Right hindlimb (tissue), 1 donor: ENCODE measurements around the gene RAC3.

Source experiments
- DNase-seq: peaks from one replicate; pipeline ENCODE4 v3.0.0-alpha.2; 2018

Gene RAC3

DNA sequence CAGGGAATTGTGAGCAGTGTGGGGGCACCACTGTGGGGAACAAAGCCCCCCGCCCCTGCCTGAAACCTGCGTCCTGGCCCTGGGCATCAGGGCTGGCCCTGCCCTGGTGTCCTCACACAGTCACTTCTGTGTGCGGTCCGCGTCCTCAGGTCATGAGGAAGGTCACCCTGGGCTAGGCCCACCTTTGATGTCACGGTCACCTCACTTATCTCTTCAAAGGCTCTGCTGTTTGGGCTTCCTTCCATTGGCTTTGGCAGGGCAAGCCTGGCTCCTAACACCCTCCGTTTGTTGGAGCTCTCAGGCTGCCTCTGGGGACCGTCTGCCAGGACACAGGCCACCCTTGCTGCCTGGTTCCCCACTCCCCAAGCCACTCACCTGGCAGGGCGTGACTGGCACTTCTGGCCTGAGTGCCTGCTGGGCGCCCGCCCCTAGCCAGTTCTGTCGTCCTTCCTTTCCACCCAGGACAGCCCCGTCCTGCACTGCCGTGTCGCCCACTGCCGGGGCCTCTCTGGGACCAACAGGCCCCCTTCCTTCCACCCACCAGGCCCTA is 17.6 kb upstream of the RAC3 start:
- no peak for DNase-seq

DNA sequence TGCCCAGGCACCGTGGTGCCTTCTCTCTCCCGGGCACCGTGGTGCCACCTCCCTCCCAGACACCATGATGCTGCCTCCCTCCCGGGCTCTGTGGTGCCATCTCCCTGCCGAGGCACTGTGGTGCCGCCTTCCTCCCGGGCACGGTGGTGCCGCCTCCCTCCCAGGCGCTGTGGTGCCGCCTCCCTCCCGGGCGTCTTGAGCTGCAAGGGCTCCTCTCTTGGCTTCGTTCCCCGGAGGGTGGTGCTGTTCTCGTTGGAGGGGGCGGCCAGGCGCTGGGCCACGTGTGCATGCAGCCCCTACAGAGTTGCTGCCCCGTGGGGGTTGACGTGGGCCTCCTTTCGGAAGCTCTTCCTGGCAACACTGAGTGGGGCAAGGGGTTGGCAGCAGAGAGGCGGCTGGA is 17.0 kb upstream of the RAC3 start:
- DNase-seq: no peak

DNA sequence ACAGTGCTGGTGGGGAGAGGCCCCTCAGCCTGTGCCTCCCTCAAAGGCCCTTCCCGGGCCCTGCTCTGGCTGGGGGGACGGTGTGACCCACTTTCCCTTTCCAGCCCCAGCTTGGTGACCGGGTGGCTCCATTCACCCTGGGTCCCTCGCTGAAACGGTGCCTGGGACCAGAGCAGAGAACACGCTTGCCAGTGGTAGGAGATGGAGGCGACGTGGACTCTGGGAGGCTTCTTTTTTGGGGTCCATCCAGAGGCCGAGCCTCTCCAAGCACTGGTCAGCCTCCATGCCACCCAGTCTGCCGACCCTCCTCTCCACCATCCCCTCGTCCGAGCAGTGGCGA is 16.5 kb upstream of the RAC3 start:
- DNase-seq: no peak

DNA sequence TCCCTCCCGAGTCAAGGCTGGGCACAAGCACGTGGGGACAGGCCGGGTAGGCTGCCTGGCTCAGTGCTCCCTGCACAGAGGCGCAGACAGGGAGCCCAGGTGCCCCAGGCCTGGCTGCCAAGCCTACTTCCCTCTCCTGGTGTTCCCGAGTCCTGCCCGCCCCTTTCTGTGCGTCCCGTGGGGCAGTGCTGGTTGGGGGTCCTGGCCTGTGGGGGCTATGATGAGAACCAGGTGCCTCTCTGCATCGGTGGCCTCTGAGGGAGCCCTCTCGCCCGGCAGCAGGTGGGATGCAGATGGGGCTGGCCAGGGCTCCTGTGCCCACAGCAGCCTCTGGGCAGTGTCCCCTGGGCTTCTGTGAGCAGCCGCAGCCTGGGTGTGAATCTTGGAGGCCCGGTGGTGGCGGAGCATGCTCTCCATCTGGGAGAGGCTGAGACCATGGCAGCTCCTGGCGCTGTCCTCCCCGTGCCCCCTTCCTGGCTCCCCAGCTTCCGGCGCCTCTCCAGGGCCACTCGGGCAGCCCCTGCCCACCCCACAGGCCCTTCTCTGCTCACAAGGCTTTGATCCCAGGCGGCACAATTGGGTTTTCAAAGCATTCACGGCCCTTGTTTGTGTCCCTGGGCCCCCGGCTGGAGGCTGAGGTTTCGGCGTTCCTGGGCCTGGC is 16.0 kb upstream of the RAC3 start:
- DNase-seq: no peak

DNA sequence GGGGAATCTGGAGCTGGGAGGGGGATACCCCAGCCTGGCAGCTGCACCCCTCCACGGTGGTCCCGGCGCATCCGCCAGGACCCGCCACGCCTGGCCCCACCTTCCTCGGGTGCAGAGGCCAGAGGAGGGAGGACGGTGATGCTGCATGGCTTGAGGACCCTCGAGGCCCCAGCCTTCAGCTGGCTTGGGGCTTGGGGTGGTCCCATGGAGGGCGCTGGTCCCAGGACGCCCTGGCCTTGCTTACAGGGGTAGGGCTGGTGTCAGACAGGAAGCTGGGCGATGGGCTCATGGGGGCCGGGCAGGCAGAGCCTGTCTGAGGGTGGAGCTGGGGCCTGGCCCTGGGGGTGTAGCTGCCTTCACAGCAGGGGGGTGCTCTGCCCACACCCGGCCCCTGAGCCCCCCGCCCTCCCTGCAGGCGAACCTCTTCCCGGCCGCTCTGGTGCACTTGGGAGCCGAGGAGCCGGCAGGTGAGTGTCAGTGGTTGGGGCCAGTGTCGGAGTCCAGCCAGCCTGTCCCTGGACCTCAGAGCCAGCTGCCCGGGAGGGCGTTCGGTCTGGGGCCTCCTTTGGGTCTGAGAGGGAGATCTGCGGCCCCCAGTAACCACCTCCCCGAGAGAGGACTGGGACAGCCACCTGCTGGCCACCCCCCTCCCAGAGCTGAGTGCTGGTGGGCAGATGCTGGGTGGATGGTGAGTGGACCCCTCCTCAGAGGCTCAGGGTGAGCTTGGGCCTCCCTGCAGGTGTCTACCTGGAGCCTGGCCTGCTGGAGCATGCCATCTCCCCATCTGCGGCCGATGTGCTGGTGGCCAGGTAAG is 15.2 kb upstream of the RAC3 start:
- DNase-seq: no peak

DNA sequence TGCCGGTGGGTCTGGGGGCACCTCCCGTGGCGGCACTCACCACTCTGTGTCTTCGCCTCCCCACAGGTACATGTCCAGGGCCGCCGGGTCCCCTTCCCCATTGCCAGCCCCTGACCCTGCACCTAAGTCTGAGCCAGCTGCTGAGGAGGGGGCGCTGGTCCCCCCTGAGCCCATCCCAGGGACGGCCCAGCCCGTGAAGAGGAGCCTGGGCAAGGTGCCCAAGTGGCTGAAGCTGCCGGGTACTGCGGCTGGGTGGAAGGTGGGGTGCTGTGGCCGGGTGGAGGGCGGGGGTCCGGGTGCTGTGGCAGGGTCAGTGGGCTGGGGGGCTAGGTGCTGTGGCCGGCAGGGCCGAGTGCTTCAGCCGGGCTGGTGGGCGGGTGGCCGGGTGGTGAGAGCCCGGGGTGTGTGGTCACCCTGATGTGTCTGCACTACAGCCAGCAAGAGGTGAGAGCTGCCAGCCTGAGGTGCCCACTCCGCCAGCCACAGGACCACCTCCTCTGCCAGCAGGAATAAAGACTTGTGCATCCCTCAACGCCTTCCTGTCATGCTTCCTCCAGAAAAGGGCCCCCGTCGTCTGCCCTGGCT is 14.5 kb upstream of the RAC3 start:
- DNase-seq: no peak

DNA sequence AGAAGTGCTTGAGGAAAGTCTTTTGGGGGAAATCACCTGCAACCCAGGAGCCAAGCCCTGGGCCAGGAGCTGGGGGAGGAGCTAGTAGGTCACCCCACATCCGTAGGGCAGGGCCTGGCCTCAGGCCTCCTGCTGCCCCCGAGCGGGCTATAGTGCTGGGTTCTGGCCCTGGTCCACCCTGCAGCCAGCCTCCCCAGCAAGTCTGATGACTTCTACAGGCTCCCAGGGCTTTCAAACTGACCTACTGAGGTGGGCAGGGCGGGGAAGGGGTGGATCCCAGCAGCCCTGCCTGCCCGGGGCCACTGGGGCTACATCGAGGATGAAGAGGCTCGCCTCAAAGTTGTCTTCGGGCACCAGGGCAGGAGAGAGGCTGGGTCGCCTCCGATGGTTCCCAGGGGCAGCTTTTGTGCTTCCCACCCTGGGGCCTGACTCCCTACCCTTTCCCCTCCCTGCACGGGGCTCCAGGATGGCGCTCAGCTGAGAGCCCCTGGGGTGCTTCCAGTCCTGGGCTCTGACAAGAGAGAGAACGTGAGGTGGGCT is 13.8 kb upstream of the RAC3 start:
- DNase-seq: no peak

DNA sequence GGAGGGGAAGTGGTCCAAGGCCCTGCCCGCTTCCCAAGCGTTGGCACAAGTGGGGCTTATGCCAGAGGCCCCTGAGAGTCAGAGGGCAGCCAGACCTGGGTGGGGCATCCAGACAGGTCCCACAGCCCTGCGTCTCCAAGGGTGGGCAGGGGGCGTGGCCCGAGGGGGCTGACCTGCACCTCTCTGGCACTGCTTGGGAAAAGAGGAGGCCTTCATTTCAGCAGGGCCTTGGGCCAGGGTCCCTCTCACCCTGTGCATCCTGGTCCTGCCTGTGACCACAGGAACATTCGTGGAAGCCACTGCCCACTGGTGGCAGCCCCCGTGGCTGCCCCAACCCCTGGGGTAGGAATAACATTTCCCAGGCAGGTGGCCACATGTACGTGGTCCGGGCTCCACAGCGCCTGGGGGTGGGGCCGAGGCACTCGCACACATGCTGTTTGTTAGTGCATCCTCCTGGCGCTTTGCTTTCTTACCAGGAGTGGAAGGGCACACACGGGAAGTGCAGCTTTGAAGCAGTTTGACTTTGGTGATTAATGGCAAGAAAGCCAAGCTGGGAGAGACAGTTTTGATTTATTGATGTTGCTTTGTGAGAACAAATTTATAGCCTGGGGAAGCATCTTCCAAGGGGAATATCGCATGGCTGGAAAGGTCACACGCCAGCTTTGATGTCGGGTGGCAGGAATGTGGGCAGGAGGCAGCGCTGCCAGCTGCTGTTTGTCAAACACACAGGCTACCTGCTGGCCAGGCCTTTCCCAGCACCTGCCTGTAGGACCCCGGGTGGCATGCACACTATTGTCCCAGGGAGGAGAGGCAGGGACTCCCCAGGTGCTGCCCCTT is 13.1 kb upstream of the RAC3 start:
- DNase-seq: no peak

DNA sequence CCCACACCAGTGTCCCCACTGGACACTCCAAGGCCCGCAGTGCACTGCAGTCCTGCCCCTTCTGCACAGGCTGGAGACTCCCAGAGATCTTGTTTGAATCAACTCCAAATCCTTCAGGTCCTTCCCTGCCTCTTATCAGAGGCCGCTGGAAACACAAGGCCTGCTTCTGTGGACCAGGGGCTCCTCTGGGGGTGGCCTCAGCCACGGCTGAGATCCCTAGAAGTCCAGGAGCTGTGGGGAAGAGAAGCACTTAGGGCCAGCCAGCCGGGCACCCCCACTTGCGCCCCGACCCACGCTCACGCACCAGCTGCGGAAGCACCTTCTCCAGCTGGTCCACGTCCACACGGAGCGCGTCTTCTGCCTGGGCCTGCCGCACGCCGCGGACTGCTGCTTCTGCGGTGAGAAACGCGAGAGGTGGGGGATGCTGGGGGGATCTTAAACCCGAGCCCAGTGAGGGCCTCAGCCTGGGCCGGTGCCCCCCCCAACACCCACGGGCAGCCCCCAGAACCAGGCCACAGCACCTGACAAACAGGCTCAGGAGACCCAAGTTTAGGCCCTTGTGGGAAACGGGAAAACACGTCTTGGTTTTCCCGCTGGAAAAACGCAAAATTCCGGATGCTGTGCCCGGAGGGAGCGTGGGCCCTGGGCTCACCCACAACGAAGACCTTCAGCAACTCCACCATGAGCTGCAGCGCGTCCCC is 12.3 kb upstream of the RAC3 start:
- DNase-seq: no peak

DNA sequence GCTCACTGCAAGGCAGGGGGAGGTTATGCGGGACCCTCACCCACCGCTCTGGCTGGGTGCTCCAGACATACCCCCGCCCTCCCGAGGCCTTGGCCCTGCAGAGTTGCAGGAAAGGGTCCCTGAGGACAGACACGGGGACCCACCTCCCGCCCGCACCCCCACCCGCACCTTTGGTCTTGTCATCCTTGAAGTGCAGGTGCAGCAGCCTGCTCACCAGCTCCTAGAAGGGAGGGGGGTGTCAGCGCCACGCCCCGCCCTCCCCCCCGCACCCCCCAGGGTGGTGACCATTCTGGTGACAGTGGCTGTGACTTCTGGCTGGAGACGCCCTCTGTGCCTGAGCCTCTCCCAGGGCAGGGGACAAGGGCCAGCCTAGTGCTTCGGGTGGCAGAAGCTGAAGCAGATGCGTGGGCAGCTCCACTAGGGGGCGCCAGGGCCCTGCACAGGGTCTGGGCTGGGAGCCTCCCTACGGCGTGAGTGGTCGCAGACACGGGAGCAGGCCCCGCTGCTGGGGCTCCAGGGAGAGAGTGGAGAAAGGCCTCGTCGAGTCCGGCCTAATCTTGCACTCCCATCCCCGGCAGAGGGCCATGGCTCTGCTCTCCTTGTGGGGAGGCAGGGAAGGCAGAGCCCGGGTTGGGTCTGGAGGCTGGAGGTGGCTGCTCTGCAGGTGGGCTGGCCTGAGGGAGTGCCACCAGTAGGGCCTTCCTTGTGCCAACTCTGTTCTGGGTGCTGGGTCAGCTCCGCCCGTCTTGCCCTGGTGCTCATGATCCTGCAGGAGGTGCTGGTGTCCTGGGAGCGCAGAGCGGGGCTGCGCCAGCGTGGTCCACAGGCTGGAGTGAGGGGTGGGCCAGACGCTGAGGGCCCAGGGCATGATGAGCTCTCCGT is 11.5 kb upstream of the RAC3 start:
- DNase-seq: no peak

DNA sequence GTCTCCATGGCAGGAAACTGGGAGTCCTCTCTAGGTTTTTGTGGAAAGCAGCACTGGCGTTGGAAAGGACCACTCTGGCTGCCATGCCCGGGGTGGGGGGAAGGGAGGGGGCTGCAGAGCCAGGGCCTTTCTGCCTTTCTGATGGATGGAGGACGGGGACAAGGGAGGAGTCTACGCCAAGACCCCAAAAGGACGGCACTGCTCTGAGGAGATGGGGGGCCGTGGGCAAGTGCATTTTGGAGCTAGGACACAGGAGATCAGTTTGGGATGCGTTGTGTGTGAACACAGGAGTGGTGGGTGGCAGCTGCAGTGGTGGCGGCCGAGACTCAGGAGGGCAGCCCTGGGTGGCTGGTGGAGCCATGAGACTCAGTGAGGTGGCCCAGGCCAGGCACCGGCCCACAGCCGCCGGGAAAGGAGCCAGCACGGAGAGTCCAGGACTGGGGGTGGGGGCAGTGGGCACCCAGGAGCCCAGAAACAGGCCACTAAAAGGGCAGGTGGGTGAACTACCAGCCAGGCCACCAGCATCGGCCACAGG is 10.8 kb upstream of the RAC3 start:
- no peak for DNase-seq

DNA sequence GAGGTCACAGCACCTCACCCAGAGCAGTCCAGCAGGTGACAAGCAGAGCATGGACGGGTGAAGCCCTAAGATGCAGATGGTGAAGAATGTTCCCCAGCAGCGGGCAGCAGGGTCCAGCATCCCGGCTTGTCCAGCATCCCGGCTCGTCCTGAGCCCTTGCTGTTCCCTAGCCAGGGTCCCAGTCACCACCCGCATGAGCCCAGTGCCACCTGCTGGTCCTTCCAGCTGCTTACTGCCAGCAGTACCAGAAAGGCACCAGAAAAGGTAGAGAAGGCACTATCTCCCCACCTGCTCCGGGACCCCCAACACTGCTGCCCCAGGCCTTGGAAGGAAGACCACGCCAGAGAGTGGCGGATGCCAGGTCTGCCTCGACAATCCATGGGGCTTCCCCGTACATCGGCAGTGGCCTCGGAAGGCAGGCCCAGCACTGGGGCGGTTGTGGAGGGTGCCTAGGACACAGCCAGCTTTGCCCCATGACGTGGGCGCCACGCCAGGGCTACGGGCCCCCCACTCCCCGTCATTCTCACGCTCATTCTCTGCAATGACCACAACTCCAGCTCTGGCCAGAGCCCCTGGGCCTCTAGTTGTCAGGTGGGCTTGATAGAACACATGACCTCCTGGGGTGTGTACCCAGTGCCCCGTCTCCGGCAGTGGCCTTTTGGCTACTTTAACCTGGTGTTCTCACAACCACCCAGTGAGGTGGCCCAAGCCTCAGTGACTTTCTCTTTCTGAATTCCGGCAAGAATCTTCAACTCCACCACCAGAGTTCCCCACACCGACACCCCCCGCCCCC is 10.2 kb upstream of the RAC3 start:
- peak; percentile 80 for DNase-seq

DNA sequence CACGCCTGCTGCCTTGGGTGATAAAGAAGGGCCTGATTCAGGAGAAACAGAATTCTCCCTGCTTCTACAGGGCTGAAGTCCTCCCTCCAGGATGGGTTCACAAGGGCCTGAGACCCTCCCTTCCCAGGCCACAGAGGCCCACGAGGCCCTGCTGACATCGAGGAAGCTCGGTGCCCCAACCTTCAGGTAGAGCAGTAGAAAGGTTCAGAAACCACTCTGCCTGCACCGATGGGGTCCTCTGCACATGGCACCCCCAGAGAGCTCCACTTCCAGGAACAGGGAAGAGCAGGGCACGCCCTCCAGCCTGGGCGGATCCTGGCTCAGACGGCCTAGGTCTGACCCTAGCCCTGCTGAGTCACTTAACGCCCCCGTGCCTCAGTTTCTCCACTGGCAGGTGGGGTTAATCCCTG is 9.6 kb upstream of the RAC3 start:
- no peak for DNase-seq

DNA sequence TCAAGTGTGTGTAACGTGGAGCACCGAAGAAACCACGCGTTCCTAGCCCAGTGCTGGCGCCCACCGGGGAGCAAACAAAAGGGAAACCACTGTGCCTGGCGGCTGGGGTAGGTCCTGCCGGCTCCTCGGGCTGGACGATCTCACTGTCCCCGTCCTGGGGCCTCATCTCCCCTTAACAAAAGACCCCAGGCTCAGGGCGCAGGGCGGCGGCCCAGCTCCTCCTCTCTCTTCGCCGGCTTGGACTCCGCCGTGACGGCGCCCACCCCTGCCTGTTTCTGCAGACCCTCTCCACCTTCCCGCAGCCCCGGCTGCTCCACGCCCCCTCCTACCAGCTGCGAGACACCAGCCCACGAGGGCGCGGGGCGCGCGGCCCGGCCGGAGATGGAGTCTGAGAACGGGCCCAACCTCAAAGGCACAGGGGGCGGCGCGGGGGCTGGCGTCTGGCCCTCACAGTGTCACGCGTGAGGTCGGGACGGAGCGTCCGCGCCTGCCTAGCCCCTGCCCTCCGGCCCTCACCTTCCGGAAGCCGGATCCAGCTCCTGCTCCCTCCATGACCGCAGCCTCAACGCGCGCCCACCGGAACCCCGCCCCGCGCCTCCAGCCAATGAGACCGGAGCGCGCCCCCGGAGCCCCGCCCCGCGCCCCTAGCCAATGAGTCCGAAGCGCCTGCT is 9.0 kb upstream of the RAC3 start, which contains the start of gene CENPX:
TSS of gene CENPX (minus strand) at position 569 of the 671 bp plus-strand sequence. CDS start at position 552, 17 bp downstream.
- no peak for DNase-seq

DNA sequence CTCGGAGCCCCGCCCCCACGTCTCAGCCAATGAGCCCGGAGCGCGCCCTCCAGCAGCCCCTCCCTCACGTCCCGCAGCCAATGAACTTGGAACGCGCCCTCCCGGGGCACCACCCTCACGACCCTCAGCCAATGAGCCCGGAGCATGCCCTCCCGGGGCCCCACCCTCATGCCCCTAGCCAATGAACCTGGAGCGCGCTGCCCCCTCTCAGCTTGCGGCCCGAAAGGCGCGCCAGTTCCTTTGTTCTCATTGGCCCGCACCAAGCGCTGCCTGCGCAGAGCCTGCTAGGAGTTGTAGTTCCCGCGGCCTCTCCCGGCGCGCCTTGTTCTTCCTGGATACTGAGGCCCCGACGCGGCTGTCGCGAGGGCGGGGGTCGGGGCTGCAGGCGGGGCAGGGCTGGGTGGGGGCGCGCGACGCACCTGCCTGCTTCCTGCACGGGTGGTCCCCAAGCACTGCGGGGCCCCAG is 8.5 kb upstream of the RAC3 start, which contains the start of gene LRRC45:
TSS of gene LRRC45 (plus strand) at position 325 of the 466 bp plus-strand sequence. CDS start 339 bp downstream, outside the sequence.
- DNase-seq: peak; percentile 100

DNA sequence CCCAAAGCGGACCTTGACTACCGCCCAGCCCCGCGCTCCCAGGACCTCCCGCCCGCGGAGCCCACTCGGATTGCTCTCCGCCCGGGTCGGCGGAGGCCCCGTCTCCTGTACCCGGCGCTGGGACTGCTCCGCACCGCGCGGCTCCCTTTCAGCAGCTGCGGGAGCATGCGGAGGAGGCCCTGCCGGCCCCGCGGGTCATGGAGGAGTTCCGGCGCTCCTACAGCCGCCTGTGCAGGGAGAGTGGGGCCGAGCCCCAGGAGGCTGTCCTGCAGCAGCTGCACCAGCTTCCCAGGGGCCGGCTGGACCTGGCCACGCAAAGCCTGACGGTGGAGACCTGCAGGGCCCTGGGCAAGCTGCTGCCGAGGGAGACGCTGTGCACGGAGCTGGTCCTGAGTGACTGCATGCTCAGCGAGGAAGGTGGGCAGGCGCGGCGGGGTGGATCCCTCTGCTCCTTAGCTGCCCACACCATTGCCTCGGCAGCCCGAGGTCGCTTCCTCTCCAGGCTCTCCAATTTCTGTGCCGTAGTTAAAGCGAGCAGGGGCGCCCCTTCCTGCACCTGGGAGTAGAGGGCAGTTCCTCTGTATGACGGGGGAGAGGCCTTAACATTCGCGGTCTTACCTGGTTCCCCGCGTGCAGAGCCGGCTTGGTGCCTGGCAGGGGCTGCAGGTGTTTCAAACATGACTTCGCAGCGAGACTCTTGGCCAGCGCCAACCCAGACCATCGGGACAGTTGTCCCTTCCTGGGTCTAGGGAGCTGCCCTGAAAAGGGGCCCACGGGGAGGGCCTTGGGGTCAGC is 7.8 kb upstream of the RAC3 start:
- no peak for DNase-seq

DNA sequence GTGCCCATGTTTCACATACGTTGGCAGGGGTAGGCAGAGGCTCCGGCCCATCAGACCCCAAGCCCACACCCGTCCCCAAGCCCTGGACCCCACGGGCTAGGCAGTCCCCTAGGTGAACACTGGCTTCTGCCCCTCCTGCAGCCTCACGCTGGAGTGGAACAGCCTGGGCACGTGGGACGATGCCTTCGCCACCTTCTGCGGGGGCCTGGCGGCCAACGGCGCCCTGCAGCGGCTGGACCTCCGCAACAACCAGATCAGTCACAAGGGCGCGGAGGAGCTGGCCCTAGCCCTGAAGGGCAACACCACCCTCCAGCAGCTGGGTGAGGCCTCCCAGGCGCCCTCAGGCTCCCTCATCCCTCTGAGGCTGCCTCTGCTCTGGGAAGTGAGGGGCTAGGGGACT is 6.6 kb upstream of the RAC3 start:
- no peak for DNase-seq
